ENCODE measurements around the gene ORMDL1.

DNA sequence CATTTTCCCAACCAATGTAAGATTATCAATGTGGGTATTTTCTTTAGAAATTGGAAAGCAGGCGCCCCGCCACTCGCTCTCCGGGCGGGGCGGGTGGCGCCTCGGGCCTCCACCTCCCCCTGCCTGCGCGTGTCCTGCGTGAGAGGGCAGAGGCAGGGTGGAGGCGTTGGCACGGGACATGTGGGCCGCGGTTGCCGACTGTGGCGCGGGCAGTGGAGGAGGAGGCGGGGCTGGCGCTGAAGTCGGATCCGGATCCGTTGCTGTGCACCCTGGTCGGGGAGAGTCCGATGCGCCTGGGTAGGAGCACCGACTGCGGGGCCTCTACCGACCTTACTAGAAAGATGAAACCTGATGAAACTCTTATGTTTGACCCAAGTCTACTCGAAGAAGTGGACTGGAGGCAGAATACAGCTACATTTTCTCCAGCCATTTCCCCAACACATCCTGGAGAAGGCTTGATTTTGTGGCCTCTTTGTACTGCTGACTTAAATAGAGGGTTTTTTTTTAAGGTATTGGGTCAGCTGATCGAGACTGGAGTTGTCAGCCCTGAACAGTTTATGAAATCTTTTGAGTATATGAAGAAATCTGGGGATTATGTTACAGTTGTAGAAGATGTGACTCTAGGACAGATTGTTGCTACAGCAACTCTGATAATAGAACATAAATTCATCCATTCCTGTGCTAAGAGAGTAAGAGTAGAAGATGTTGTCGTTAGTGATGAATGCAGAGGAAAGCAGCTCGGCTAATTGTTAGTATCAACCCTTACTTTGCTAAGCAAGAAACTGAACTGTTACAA lies 38.0 kb upstream of the ORMDL1 start:
- TF ChIP-seq, protein P1, sequence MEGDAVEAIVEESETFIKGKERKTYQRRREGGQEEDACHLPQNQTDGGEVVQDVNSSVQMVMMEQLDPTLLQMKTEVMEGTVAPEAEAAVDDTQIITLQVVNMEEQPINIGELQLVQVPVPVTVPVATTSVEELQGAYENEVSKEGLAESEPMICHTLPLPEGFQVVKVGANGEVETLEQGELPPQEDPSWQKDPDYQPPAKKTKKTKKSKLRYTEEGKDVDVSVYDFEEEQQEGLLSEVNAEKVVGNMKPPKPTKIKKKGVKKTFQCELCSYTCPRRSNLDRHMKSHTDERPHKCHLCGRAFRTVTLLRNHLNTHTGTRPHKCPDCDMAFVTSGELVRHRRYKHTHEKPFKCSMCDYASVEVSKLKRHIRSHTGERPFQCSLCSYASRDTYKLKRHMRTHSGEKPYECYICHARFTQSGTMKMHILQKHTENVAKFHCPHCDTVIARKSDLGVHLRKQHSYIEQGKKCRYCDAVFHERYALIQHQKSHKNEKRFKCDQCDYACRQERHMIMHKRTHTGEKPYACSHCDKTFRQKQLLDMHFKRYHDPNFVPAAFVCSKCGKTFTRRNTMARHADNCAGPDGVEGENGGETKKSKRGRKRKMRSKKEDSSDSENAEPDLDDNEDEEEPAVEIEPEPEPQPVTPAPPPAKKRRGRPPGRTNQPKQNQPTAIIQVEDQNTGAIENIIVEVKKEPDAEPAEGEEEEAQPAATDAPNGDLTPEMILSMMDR (conservative IDR thresholded peaks at IDR 0.05; ENCODE audit: low read depth in 2 of 2), result no peak
- TF ChIP-seq CREB1 (CRISPR knock-in tag; IDR thresholded peaks at IDR 0.05; ENCODE audit: low read depth), result no peak

Measured in GM23338 (cell line).